K562 (cell line): ENCODE measurements around the gene SOAT1. TPM values are rescaled to one million over a fixed set of nuclear protein-coding genes. Genes with fewer than 3 reads are reported as not detected.

Experiments
- ATAC-seq: fragments of 200-7000 bp; cut with Tn5 transposase; 3 replicates; pipeline ENCODE4 v1.9.1; 2020; ENCODE audit warnings: moderate library complexity
- BruUV-seq: library from RNA; stranded (reverse); fragments of 400-500 nt; replicated peaks from 2 replicates; lab custom pipeline; 2021; lab: Mats Ljungman, UMichigan
- CTCF ChIA-PET: fragments of 300-600 bp; formaldehyde crosslinking; extraction: SDS; loops from one replicate; lab custom pipeline; 2021; ENCODE audit warnings: low intra/inter-chr PET ratio; lab: Yijun Ruan, JAX
- POLR2A ChIA-PET: fragments of 300-600, 350-650 bp; sonication (Branson Sonifier 250); formaldehyde crosslinking; extraction: SDS; loops from one replicate; lab custom pipeline; 2021; ENCODE audit warnings: antibody characterized with exemption, inconsistent platforms; lab: Yijun Ruan, JAX
- DNase-seq, 4 experiments: peaks; one replicate each; pipeline versions ENCODE4 v3.0.0 to v3.0.0-alpha.2; 2011 to 2018; ENCODE audit warnings: low spot score in 3 of 4, mixed read lengths in 3 of 4; ENCODE audit errors: extremely low read depth in 1 of 4
- FAIRE-seq: peaks from 2 replicates; lab custom pipeline; 2011; peaks lifted over from hg19 to GRCh38; lab: Jason Lieb, UNC
- H2AFZ ChIP-seq: 2 replicates; pipeline ENCODE4 v1.6.0; 2011; ENCODE audit warnings: low read depth, low read length, control low read depth, inconsistent platforms
- H3K27ac ChIP-seq: fragments of 200-600 bp; 3 replicates; pipeline ENCODE4 v1.8.0; 2011; ENCODE audit warnings: low read depth, mild to moderate bottlenecking, control low read depth, inconsistent platforms, low read length, moderate library complexity, mixed read lengths; ENCODE audit errors: extremely low read depth
- H3K27me3 ChIP-seq, 2 experiments: fragments of 300-600 bp in 1 of 2; 2 replicates in 1 of 2; 3 replicates in 1 of 2; pipeline versions ENCODE4 v1.6.0 to v1.8.0; 2011; ENCODE audit warnings: inconsistent platforms in 2 of 2, low read length in 2 of 2, mild to moderate bottlenecking in 1 of 2, mixed read lengths in 1 of 2, moderate library complexity in 1 of 2; ENCODE audit not compliant: control insufficient read depth in 2 of 2, insufficient read depth in 2 of 2
- H3K36me3 ChIP-seq: fragments of 300-600 bp; 3 replicates; pipeline ENCODE4 v1.8.0; 2011; ENCODE audit warnings: mild to moderate bottlenecking, low read length, inconsistent platforms; ENCODE audit not compliant: control insufficient read depth, insufficient read depth
- H3K4me1 ChIP-seq, 2 experiments: fragments of 200-600 bp in 1 of 2; replicated peaks in 1 of 2; 2 replicates in 1 of 2; 3 replicates in 1 of 2; pipeline versions ENCODE4 v1.5.1 to v1.8.0; 2011; ENCODE audit warnings: inconsistent platforms in 2 of 2, low read length in 2 of 2, mild to moderate bottlenecking in 1 of 2, mixed read lengths in 1 of 2, moderate library complexity in 1 of 2; ENCODE audit not compliant: control insufficient read depth in 2 of 2, insufficient read depth in 2 of 2
- H3K4me2 ChIP-seq: 2 replicates; pipeline ENCODE4 v1.6.1; 2011; ENCODE audit warnings: low read length, control low read depth, inconsistent platforms, mixed read lengths; ENCODE audit not compliant: insufficient read depth
- H3K4me3 ChIP-seq: fragments of 200-600 bp; sonication (generic), shearing (Covaris generic); 2 replicates; pipeline ENCODE4 v1.5.1; 2016; ENCODE audit warnings: control low read depth, inconsistent platforms
- H3K79me2 ChIP-seq: fragments of 200-600 bp; 3 replicates; pipeline ENCODE4 v1.8.0; 2011; ENCODE audit warnings: low read length, inconsistent platforms; ENCODE audit not compliant: control insufficient read depth, insufficient read depth
- H3K9ac ChIP-seq, 2 experiments: 2 replicates each; pipeline versions ENCODE4 v1.6.0 to v1.6.1; 2011; ENCODE audit warnings: low read depth in 2 of 2, low read length in 2 of 2, control low read depth in 1 of 2, inconsistent platforms in 1 of 2, mild to moderate bottlenecking in 1 of 2, mixed read lengths in 1 of 2; ENCODE audit not compliant: insufficient read depth in 1 of 2
- H3K9me1 ChIP-seq: one replicate; pipeline ENCODE4 v1.6.0; 2011; ENCODE audit warnings: inconsistent platforms, mild to moderate bottlenecking, low read length, moderate library complexity; ENCODE audit not compliant: control insufficient read depth, insufficient read depth
- H3K9me3 ChIP-seq: replicated peaks from 2 replicates; pipeline ENCODE4 v1.5.1; 2011; ENCODE audit warnings: low read depth, low read length, inconsistent platforms; ENCODE audit not compliant: control insufficient read depth, insufficient read depth
- H4K20me1 ChIP-seq: replicated peaks from 2 replicates; pipeline ENCODE4 v1.6.1; 2011; ENCODE audit warnings: low read length, inconsistent platforms, mixed read lengths; ENCODE audit not compliant: control insufficient read depth, insufficient read depth
- BCL6 ChIP-seq: fragments of 250-450 bp; sonication (Bioruptor Pico); IDR thresholded peaks from 2 replicates; pipeline ENCODE4 v1.4.0; 2020
- CXXC5 ChIP-seq: fragments of 250-450 bp; sonication (Bioruptor Pico); IDR thresholded peaks from 2 replicates; pipeline ENCODE4 v1.8.0; 2022; ENCODE audit warnings: inconsistent platforms, mild to moderate bottlenecking, moderate library complexity
- ELF2 ChIP-seq: fragments of 250-450 bp; sonication (Bioruptor Pico); IDR thresholded peaks from 2 replicates; pipeline ENCODE4 v1.5.0; 2021; ENCODE audit warnings: mild to moderate bottlenecking
- HMG20B ChIP-seq: fragments of 250-450 bp; sonication (Bioruptor Pico); IDR thresholded peaks from 2 replicates; pipeline ENCODE4 v1.5.0; 2021; ENCODE audit warnings: mild to moderate bottlenecking
- IRF9 ChIP-seq: fragments of 450-650 bp; IDR thresholded peaks from 2 replicates; pipeline ENCODE4 v1.6.1; 2016; ENCODE audit warnings: missing biosample characterization, missing genetic modification characterization
- SREBF2 ChIP-seq: sonication (generic); formaldehyde crosslinking; IDR thresholded peaks from 2 replicates; pipeline ENCODE4 v1.4.0; 2020; ENCODE audit warnings: mild to moderate bottlenecking, missing genetic modification reagents
- ZNF445 ChIP-seq: fragments of 250-450 bp; sonication (Bioruptor Pico); IDR thresholded peaks from 2 replicates; pipeline ENCODE4 v1.4.0; 2020; ENCODE audit warnings: low read depth, mild to moderate bottlenecking, moderate library complexity
- ZNF707 ChIP-seq: fragments of 250-450 bp; sonication (Bioruptor Pico); conservative IDR thresholded peaks from 2 replicates; pipeline ENCODE4 v1.8.0; 2022; ENCODE audit warnings: inconsistent platforms, mild to moderate bottlenecking, moderate library complexity
- whole genome bisulfite sequencing: fragments of 100-300 bp; shearing (Covaris generic); methylation state at CpG from one replicate; pipeline ENCODE4 v1.1.6; 2016; ENCODE audit warnings: low coverage, mixed read lengths; ENCODE audit not compliant: insufficient coverage; ENCODE audit errors: missing lambda C conversion rate; 5-methylcytosine and 5-hydroxymethylcytosine counted together
- in situ Hi-C: fragments of 300-500 bp; cut with MboI; formaldehyde crosslinking; loops from 4 replicates; pipeline ENCODE4 v1.15.0; 2018; ENCODE audit warnings: inconsistent platforms, mixed read lengths
- intact Hi-C: fragments of 100-400 bp; cut with micrococcal nuclease; formaldehyde crosslinking; loops from 2 replicates; pipeline ENCODE4 v1.14.2; 2022
- polyA plus RNA-seq, 8 experiments: library from polyadenylated mRNA; depleted of rRNA in 4 of 8; stranded (reverse) in 5 of 8; unstranded in 3 of 8; fragments of >200 nt; fragmentation: Nextera tagmentation in 2 of 8; fragmentation: Illumina TruSeq in 1 of 8; extraction: Ambion mirVana in 2 of 8; extraction: Trizol in 1 of 8; gene quantifications; 2 replicates each; pipeline versions ENCODE4 v1.2.1 to v1.2.3, GENCODE V29; 2011 to 2014; ENCODE audit warnings: inconsistent platforms in 1 of 8, missing spikeins in 1 of 8
- total RNA-seq, 7 experiments: library from RNA; depleted of rRNA in 6 of 7; stranded (reverse); fragments of >200 nt in 6 of 7; fragmentation: Illumina TruSeq in 2 of 7; extraction: Trizol in 2 of 7; gene quantifications; 2 replicates each; pipeline versions ENCODE4 v1.2.1 to v1.2.3, GENCODE V29; 2011 to 2021; ENCODE audit warnings: low replicate concordance in 1 of 7
- TF ChIP-seq, protein P1 (sequence below): fragments of 450-650 bp; IDR thresholded peaks from 2 replicates; pipeline ENCODE4 v1.6.1; 2017; ENCODE audit warnings: antibody characterized with exemption
- TF ChIP-seq, protein P2 (sequence below): sonication (generic); IDR thresholded peaks from 2 replicates; pipeline ENCODE4 v1.6.1; 2016

Gene SOAT1
- total and polyA plus RNA-seq, 9 of the 15 experiments (the other 6 are each of a cell fraction or from before 2014, with no cell fraction given) = 5.5 to 29.1 (median 17.3) TPM

- ChIA-PET POLR2A (interaction anchor here (0.6 kb wide), 1 partner anchor 9 kb away, joined by 4 read pairs; no protein-coding TSS in a partner anchor), CTCF (no interaction called here)
- H3K4me1 ChIP-seq = no peaks in the 10 kb centered on the region
- FAIRE-seq (no peak), DNase-seq (no peak), ATAC-seq (no peak)
- H3K27me3 ChIP-seq = peaks cover 0 to 7% of the 10 kb centered on the region in 2 experiments; a peak in 2 of 5 replicates
- H3K36me3 ChIP-seq = no peaks in the 10 kb centered on the region
- no peaks in the 10 kb centered on the region for H3K79me2 ChIP-seq
- H4K20me1 ChIP-seq = no peaks in the 10 kb centered on the region
- H3K9me3 ChIP-seq = no peaks in the 10 kb centered on the region
- no peak overlapping the region for H3K27ac ChIP-seq
- intact Hi-C loops = loop anchor here (10.0 kb wide), 1 partner anchor 211 kb away; the partner anchor contains the start of gene TDRD5
- H3K4me3 ChIP-seq = no peak overlapping the region
- no peak overlapping the region for H3K4me2 ChIP-seq
- no TSS peak for BruUV-seq
- in situ Hi-C loops = loop anchor here (10.0 kb wide), 1 partner anchor 589 kb away; no protein-coding TSS in a partner anchor
- H2AFZ ChIP-seq = no peak overlapping the region
- H3K9ac ChIP-seq = no peak overlapping the region
- TF ChIP-seq ELF2 (no peak), CXXC5 (CRISPR knock-in tag) (no peak), BCL6 (CRISPR knock-in tag) (no peak), ZNF707 (CRISPR knock-in tag) (no peak), HMG20B (CRISPR knock-in tag) (no peak), SREBF2 (CRISPR knock-in tag) (no peak), IRF9 (no peak), ZNF445 (no peak)
- TF ChIP-seq, protein P1, sequence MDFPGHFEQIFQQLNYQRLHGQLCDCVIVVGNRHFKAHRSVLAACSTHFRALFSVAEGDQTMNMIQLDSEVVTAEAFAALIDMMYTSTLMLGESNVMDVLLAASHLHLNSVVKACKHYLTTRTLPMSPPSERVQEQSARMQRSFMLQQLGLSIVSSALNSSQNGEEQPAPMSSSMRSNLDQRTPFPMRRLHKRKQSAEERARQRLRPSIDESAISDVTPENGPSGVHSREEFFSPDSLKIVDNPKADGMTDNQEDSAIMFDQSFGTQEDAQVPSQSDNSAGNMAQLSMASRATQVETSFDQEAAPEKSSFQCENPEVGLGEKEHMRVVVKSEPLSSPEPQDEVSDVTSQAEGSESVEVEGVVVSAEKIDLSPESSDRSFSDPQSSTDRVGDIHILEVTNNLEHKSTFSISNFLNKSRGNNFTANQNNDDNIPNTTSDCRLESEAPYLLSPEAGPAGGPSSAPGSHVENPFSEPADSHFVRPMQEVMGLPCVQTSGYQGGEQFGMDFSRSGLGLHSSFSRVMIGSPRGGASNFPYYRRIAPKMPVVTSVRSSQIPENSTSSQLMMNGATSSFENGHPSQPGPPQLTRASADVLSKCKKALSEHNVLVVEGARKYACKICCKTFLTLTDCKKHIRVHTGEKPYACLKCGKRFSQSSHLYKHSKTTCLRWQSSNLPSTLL = no peak
- TF ChIP-seq, protein P2, sequence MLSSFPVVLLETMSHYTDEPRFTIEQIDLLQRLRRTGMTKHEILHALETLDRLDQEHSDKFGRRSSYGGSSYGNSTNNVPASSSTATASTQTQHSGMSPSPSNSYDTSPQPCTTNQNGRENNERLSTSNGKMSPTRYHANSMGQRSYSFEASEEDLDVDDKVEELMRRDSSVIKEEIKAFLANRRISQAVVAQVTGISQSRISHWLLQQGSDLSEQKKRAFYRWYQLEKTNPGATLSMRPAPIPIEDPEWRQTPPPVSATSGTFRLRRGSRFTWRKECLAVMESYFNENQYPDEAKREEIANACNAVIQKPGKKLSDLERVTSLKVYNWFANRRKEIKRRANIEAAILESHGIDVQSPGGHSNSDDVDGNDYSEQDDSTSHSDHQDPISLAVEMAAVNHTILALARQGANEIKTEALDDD = no peak
- 0% methylated on average over 1 of the region's 1 CpG for WGBS
- no peaks in the 10 kb centered on the region for H3K9me1 ChIP-seq
Observed at GRCh38 chr1:179384027-179384426, 90.4 kb downstream of the SOAT1 start.
